CD4-positive, alpha-beta T cell treated with Interleukin-4 for 1 hour (primary cell): Measurements from ENCODE around the gene IL33.

Source experiments
- DNase-seq, 2 donors: peaks; one replicate each; pipeline ENCODE4 v3.0.0-alpha.2; 2020 to 2022

IL33 gene

GRCh38 chr9:6305954-6306563 is 90.5 kb downstream of the IL33 start:
- DNase-seq: peak in 1 of 2 donors; percentile 22
